PC-9 (cell line): ENCODE results near the gene NLK.

Experiments
- EZH2 ChIP-seq: fragments of 200-600 bp; sonication (generic); IDR thresholded peaks from 2 replicates; pipeline ENCODE4 v1.8.0; 2017; ENCODE audit warnings: antibody characterized with exemption, low read depth
- TF ChIP-seq, protein P1 (sequence below): fragments of 200-600 bp; sonication (generic); conservative IDR thresholded peaks from 2 replicates; pipeline ENCODE4 v1.6.1; 2017; ENCODE audit warnings: mixed run types, antibody characterized with exemption, mild to moderate bottlenecking, moderate library complexity

- TF ChIP-seq, protein P1, sequence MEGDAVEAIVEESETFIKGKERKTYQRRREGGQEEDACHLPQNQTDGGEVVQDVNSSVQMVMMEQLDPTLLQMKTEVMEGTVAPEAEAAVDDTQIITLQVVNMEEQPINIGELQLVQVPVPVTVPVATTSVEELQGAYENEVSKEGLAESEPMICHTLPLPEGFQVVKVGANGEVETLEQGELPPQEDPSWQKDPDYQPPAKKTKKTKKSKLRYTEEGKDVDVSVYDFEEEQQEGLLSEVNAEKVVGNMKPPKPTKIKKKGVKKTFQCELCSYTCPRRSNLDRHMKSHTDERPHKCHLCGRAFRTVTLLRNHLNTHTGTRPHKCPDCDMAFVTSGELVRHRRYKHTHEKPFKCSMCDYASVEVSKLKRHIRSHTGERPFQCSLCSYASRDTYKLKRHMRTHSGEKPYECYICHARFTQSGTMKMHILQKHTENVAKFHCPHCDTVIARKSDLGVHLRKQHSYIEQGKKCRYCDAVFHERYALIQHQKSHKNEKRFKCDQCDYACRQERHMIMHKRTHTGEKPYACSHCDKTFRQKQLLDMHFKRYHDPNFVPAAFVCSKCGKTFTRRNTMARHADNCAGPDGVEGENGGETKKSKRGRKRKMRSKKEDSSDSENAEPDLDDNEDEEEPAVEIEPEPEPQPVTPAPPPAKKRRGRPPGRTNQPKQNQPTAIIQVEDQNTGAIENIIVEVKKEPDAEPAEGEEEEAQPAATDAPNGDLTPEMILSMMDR = no peak
- TF ChIP-seq EZH2 = no peak
Measured at GRCh38 chr17:28141313-28141712, 98.8 kb downstream of the NLK start.
